Skin epidermis (tissue), 12 donors: ENCODE data around the gene PLXNA1.

Experiments
- H3K27ac ChIP-seq, 21 experiments: fragments of 200-600 bp; sonication (generic) in 11 of 21; one replicate each; pipeline ENCODE4 v1.5.0; 2020; ENCODE audit warnings: mild to moderate bottlenecking in 3 of 21, inconsistent platforms in 2 of 21, moderate library complexity in 2 of 21
- H3K4me3 ChIP-seq, 7 experiments: fragments of 200-600 bp; sonication (generic) in 2 of 7; one replicate each; pipeline ENCODE4 v1.5.0; 2020; ENCODE audit warnings: inconsistent platforms in 2 of 7, mild to moderate bottlenecking in 2 of 7, moderate library complexity in 1 of 7

The PLXNA1 gene

GRCh38 chr3:126983276-126983652 is 349 bp downstream of the PLXNA1 start:
- peak overlapping the region in 17 of 21 experiments; percentile 30 to 90 (median 79) for H3K27ac ChIP-seq
- H3K4me3 ChIP-seq: peak overlapping the region; percentile 39 to 75 (median 71)

GRCh38 chr3:126983653-126984390 is 907 bp downstream of the PLXNA1 start:
- Histone ChIP-seq H3K4me3 (peak overlapping the region; percentile 39 to 75 (median 71)), H3K27ac (peak overlapping the region; percentile 30 to 90 (median 78))

GRCh38 chr3:126984391-126985131 is 1.6 kb downstream of the PLXNA1 start:
- H3K27ac ChIP-seq: peak overlapping the region in 15 of 21 experiments; percentile 30 to 90 (median 79)
- peak overlapping the region; percentile 39 to 75 (median 71) for H3K4me3 ChIP-seq

- Histone ChIP-seq H3K27ac (peak overlapping the region in 7 of 21 experiments; percentile 5 to 90 (median 47)), H3K4me3 (no peak overlapping the region)
Observed at GRCh38 chr3:126985132-126985985, 2.4 kb downstream of the PLXNA1 start.

- peak overlapping the region in 3 of 21 experiments; percentile 3 to 16 (median 5) for H3K27ac ChIP-seq
- H3K4me3 ChIP-seq: no peak overlapping the region
Observed at GRCh38 chr3:126986001-126986400, 3.1 kb downstream of the PLXNA1 start.

- H3K4me3 ChIP-seq: no peak overlapping the region
- H3K27ac ChIP-seq: no peak overlapping the region
Observed at GRCh38 chr3:126987129-126987528, 4.2 kb downstream of the PLXNA1 start.

GRCh38 chr3:126987596-126987995 is 4.7 kb downstream of the PLXNA1 start:
- Histone ChIP-seq H3K4me3 (no peak overlapping the region), H3K27ac (no peak overlapping the region)

GRCh38 chr3:126988451-126989021 is 5.6 kb downstream of the PLXNA1 start:
- H3K4me3 ChIP-seq: no peak overlapping the region
- no peak overlapping the region for H3K27ac ChIP-seq

- Histone ChIP-seq H3K4me3 (no peak overlapping the region), H3K27ac (no peak overlapping the region)
Observed at GRCh38 chr3:126989316-126990023, 6.6 kb downstream of the PLXNA1 start.

GRCh38 chr3:126990024-126990700 is 7.2 kb downstream of the PLXNA1 start:
- Histone ChIP-seq H3K27ac (no peak overlapping the region), H3K4me3 (no peak overlapping the region)

GRCh38 chr3:126990890-126991289 is 8.0 kb downstream of the PLXNA1 start:
- Histone ChIP-seq H3K4me3 (no peak overlapping the region), H3K27ac (no peak overlapping the region)

- Histone ChIP-seq H3K4me3 (no peak overlapping the region), H3K27ac (peak overlapping the region in 6 of 21 experiments; percentile 8 to 51 (median 28))
Observed at GRCh38 chr3:126991366-126992200, 8.7 kb downstream of the PLXNA1 start.

GRCh38 chr3:126992216-126992615 is 9.3 kb downstream of the PLXNA1 start:
- Histone ChIP-seq H3K4me3 (no peak overlapping the region), H3K27ac (peak overlapping the region in 6 of 21 experiments; percentile 5 to 51 (median 28))

- Histone ChIP-seq H3K27ac (peak overlapping the region in 4 of 21 experiments; percentile 5 to 35 (median 14)), H3K4me3 (no peak overlapping the region)
Observed at GRCh38 chr3:126992776-126993175, 9.9 kb downstream of the PLXNA1 start.

GRCh38 chr3:126993436-126993835 is 10.5 kb downstream of the PLXNA1 start:
- peak overlapping the region in 2 of 21 experiments; percentile 5 to 8 for H3K27ac ChIP-seq
- no peak overlapping the region for H3K4me3 ChIP-seq

- H3K4me3 ChIP-seq: no peak overlapping the region
- H3K27ac ChIP-seq: peak overlapping the region in 10 of 21 experiments; percentile 9 to 69 (median 43)
Observed at GRCh38 chr3:126994661-126995245, 11.8 kb downstream of the PLXNA1 start.

- Histone ChIP-seq H3K27ac (peak overlapping the region in 8 of 21 experiments; percentile 35 to 69 (median 52)), H3K4me3 (no peak overlapping the region)
Observed at GRCh38 chr3:126995254-126995780, 12.4 kb downstream of the PLXNA1 start.
